Measurements from ENCODE around the gene CEP290. TPM values are rescaled to one million over a fixed set of nuclear protein-coding genes. Genes with fewer than 3 reads are reported as not detected.

Gene CEP290, protein sequence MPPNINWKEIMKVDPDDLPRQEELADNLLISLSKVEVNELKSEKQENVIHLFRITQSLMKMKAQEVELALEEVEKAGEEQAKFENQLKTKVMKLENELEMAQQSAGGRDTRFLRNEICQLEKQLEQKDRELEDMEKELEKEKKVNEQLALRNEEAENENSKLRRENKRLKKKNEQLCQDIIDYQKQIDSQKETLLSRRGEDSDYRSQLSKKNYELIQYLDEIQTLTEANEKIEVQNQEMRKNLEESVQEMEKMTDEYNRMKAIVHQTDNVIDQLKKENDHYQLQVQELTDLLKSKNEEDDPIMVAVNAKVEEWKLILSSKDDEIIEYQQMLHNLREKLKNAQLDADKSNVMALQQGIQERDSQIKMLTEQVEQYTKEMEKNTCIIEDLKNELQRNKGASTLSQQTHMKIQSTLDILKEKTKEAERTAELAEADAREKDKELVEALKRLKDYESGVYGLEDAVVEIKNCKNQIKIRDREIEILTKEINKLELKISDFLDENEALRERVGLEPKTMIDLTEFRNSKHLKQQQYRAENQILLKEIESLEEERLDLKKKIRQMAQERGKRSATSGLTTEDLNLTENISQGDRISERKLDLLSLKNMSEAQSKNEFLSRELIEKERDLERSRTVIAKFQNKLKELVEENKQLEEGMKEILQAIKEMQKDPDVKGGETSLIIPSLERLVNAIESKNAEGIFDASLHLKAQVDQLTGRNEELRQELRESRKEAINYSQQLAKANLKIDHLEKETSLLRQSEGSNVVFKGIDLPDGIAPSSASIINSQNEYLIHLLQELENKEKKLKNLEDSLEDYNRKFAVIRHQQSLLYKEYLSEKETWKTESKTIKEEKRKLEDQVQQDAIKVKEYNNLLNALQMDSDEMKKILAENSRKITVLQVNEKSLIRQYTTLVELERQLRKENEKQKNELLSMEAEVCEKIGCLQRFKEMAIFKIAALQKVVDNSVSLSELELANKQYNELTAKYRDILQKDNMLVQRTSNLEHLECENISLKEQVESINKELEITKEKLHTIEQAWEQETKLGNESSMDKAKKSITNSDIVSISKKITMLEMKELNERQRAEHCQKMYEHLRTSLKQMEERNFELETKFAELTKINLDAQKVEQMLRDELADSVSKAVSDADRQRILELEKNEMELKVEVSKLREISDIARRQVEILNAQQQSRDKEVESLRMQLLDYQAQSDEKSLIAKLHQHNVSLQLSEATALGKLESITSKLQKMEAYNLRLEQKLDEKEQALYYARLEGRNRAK (N-terminal part only)
- polyA plus RNA-seq (2012; ENCODE audit: insufficient read depth, insufficient read length, low read depth): 4.2 TPM

- Histone ChIP-seq H3K9me3 (no peaks in the 10 kb centered on the region), H3K36me3 (no peaks in the 10 kb centered on the region), H3K4me1 (no peaks in the 10 kb centered on the region), H3K27me3 (no peaks in the 10 kb centered on the region), H3K4me3 (ENCODE audit: low read depth, low read length) (peak within 1 kb of the TSS; percentile 98)
- DNase-seq: peak; percentile 95
- no peak for TF ChIP-seq CTCF (IDR thresholded peaks at IDR 0.05; ENCODE audit: low read depth, low read length)
Observed at GRCh38 chr12:88141774-88142609, at the start of gene CEP290, which contains the start of gene TMTC3. CEP290 (minus strand) TSS chr12:88142088; CDS start chr12:88141307, 781 bp downstream. TMTC3 (plus strand) TSS chr12:88142307; CDS start chr12:88148316, 6,009 bp downstream.

DNA sequence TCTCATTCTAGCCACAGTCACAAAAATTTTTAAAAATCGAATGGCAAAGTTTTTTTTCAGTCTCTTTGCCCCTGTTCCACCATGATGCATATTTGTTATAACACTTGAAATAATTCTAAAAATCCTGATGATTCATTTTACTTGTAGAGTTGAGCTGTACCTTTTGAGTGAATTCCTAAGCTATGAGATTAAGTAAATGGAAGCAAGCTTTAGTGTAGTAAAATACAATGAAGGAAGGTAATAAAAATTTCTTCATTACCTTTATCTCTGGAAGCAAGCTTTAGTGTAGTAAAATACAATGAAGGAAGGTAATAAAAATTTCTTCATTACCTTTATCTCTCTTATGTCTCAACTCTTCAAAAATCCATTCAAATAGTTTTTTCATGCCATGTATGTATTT is 46.3 kb upstream of the CEP290 start:
- TF ChIP-seq CTCF (IDR thresholded peaks at IDR 0.05; ENCODE audit: low read depth, low read length): no peak
- no peaks in the 10 kb centered on the region for H3K9me3 ChIP-seq
- DNase-seq: no peak

DNA sequence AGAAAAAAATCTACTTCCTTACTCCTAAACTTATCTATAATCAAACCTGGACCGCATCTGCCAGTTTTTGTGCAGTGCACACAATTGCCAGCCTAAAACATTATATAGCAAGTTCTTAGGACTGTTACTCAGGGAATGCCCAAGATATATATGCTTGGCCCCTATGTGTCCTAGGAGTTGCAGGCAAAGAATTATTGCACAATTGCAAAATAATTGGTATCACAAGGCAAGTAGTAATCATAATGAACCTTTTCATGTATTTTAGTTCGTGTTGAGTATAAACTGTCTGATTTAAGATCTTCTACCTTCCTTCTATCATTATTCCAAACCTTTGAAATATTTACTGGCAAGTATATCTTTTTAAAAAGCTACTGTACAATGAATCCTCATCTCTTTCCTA is 45.7 kb upstream of the CEP290 start:
- no peak for TF ChIP-seq CTCF (IDR thresholded peaks at IDR 0.05; ENCODE audit: low read depth, low read length)
- Histone ChIP-seq H3K27me3 (no peaks in the 10 kb centered on the region), H3K9me3 (no peaks in the 10 kb centered on the region), H3K4me1 (no peaks in the 10 kb centered on the region), H3K4me3 (ENCODE audit: low read depth, low read length) (no peak overlapping the region), H3K36me3 (no peaks in the 10 kb centered on the region)
- DNase-seq: no peak

More for the DNA sequence above, 46.3 kb upstream of the CEP290 start:
- Histone ChIP-seq H3K27me3 (no peaks in the 10 kb centered on the region), H3K4me1 (no peaks in the 10 kb centered on the region), H3K4me3 (ENCODE audit: low read depth, low read length) (no peak overlapping the region), H3K36me3 (no peaks in the 10 kb centered on the region)

GRCh38 chr12:88185988-88186387 is 44.1 kb upstream of the CEP290 start:
- no peak for DNase-seq
- Histone ChIP-seq H3K4me3 (ENCODE audit: low read depth, low read length) (no peak overlapping the region), H3K36me3 (no peaks in the 10 kb centered on the region), H3K4me1 (no peaks in the 10 kb centered on the region), H3K9me3 (no peaks in the 10 kb centered on the region), H3K27me3 (no peaks in the 10 kb centered on the region)
- TF ChIP-seq CTCF (IDR thresholded peaks at IDR 0.05; ENCODE audit: low read depth, low read length): no peak

DNA sequence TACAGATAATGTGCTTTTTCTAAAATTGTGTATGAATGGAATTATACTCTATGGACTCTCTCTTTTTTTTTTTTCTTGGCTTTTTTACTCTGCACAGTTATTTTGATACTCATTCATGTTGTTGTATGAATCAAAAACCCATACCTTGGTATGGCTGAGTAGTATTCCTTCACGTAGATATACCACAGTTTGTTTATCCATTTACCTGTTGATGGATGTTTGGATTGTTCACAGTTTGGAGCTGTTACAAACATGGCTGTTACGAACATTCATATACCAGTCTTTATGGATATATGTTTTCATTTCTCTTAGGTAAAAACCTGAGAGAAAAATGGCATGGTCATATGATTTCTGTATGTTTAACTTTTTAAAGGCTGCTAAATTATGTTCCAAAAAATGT is 43.4 kb upstream of the CEP290 start:
- TF ChIP-seq CTCF (IDR thresholded peaks at IDR 0.05; ENCODE audit: low read depth, low read length): no peak
- DNase-seq: no peak
- H3K4me3 ChIP-seq (ENCODE audit: low read depth, low read length): no peak overlapping the region
- no peaks in the 10 kb centered on the region for H3K36me3 ChIP-seq
- H3K9me3 ChIP-seq: no peaks in the 10 kb centered on the region
- H3K27me3 ChIP-seq: no peaks in the 10 kb centered on the region
- no peaks in the 10 kb centered on the region for H3K4me1 ChIP-seq
